K562 (cell line): ENCODE data around the gene ZCWPW1. TPM values are rescaled to one million over a fixed set of nuclear protein-coding genes. Genes with fewer than 3 reads are reported as not detected.

Experiments
- ATAC-seq: fragments of 200-7000 bp; cut with Tn5 transposase; 3 replicates; pipeline ENCODE4 v1.9.1; 2020; ENCODE audit warnings: moderate library complexity
- BruUV-seq: library from RNA; stranded (reverse); fragments of 400-500 nt; replicated peaks from 2 replicates; lab custom pipeline; 2021; lab: Mats Ljungman, UMichigan
- CTCF ChIA-PET: fragments of 300-600 bp; formaldehyde crosslinking; extraction: SDS; loops from one replicate; lab custom pipeline; 2021; ENCODE audit warnings: low intra/inter-chr PET ratio; lab: Yijun Ruan, JAX
- POLR2A ChIA-PET: fragments of 300-600, 350-650 bp; sonication (Branson Sonifier 250); formaldehyde crosslinking; extraction: SDS; loops from one replicate; lab custom pipeline; 2021; ENCODE audit warnings: antibody characterized with exemption, inconsistent platforms; lab: Yijun Ruan, JAX
- DNase-seq, 4 experiments: peaks; one replicate each; pipeline versions ENCODE4 v3.0.0 to v3.0.0-alpha.2; 2011 to 2018; ENCODE audit warnings: low spot score in 3 of 4, mixed read lengths in 3 of 4; ENCODE audit errors: extremely low read depth in 1 of 4
- FAIRE-seq: peaks from 2 replicates; lab custom pipeline; 2011; peaks lifted over from hg19 to GRCh38; lab: Jason Lieb, UNC
- H2AFZ ChIP-seq: 2 replicates; pipeline ENCODE4 v1.6.0; 2011; ENCODE audit warnings: low read depth, low read length, control low read depth, inconsistent platforms
- H3K27ac ChIP-seq: fragments of 200-600 bp; 3 replicates; pipeline ENCODE4 v1.8.0; 2011; ENCODE audit warnings: low read depth, mild to moderate bottlenecking, control low read depth, inconsistent platforms, low read length, moderate library complexity, mixed read lengths; ENCODE audit errors: extremely low read depth
- H3K27me3 ChIP-seq, 2 experiments: fragments of 300-600 bp in 1 of 2; 2 replicates in 1 of 2; 3 replicates in 1 of 2; pipeline versions ENCODE4 v1.6.0 to v1.8.0; 2011; ENCODE audit warnings: inconsistent platforms in 2 of 2, low read length in 2 of 2, mild to moderate bottlenecking in 1 of 2, mixed read lengths in 1 of 2, moderate library complexity in 1 of 2; ENCODE audit not compliant: control insufficient read depth in 2 of 2, insufficient read depth in 2 of 2
- H3K36me3 ChIP-seq: fragments of 300-600 bp; 3 replicates; pipeline ENCODE4 v1.8.0; 2011; ENCODE audit warnings: mild to moderate bottlenecking, low read length, inconsistent platforms; ENCODE audit not compliant: control insufficient read depth, insufficient read depth
- H3K4me1 ChIP-seq, 2 experiments: fragments of 200-600 bp in 1 of 2; replicated peaks in 1 of 2; 2 replicates in 1 of 2; 3 replicates in 1 of 2; pipeline versions ENCODE4 v1.5.1 to v1.8.0; 2011; ENCODE audit warnings: inconsistent platforms in 2 of 2, low read length in 2 of 2, mild to moderate bottlenecking in 1 of 2, mixed read lengths in 1 of 2, moderate library complexity in 1 of 2; ENCODE audit not compliant: control insufficient read depth in 2 of 2, insufficient read depth in 2 of 2
- H3K4me2 ChIP-seq: 2 replicates; pipeline ENCODE4 v1.6.1; 2011; ENCODE audit warnings: low read length, control low read depth, inconsistent platforms, mixed read lengths; ENCODE audit not compliant: insufficient read depth
- H3K4me3 ChIP-seq: fragments of 200-600 bp; sonication (generic), shearing (Covaris generic); 2 replicates; pipeline ENCODE4 v1.5.1; 2016; ENCODE audit warnings: control low read depth, inconsistent platforms
- H3K79me2 ChIP-seq: fragments of 200-600 bp; 3 replicates; pipeline ENCODE4 v1.8.0; 2011; ENCODE audit warnings: low read length, inconsistent platforms; ENCODE audit not compliant: control insufficient read depth, insufficient read depth
- H3K9ac ChIP-seq, 2 experiments: 2 replicates each; pipeline versions ENCODE4 v1.6.0 to v1.6.1; 2011; ENCODE audit warnings: low read depth in 2 of 2, low read length in 2 of 2, control low read depth in 1 of 2, inconsistent platforms in 1 of 2, mild to moderate bottlenecking in 1 of 2, mixed read lengths in 1 of 2; ENCODE audit not compliant: insufficient read depth in 1 of 2
- H3K9me1 ChIP-seq: one replicate; pipeline ENCODE4 v1.6.0; 2011; ENCODE audit warnings: inconsistent platforms, mild to moderate bottlenecking, low read length, moderate library complexity; ENCODE audit not compliant: control insufficient read depth, insufficient read depth
- H3K9me3 ChIP-seq: replicated peaks from 2 replicates; pipeline ENCODE4 v1.5.1; 2011; ENCODE audit warnings: low read depth, low read length, inconsistent platforms; ENCODE audit not compliant: control insufficient read depth, insufficient read depth
- H4K20me1 ChIP-seq: replicated peaks from 2 replicates; pipeline ENCODE4 v1.6.1; 2011; ENCODE audit warnings: low read length, inconsistent platforms, mixed read lengths; ENCODE audit not compliant: control insufficient read depth, insufficient read depth
- AFF4 ChIP-seq: sonication (generic); formaldehyde crosslinking; IDR thresholded peaks from 2 replicates; pipeline ENCODE4 v1.8.0; 2023; ENCODE audit warnings: mild to moderate bottlenecking, missing genetic modification reagents
- ARID3B ChIP-seq: fragments of 250-450 bp; sonication (Bioruptor Pico); IDR thresholded peaks from 2 replicates; pipeline ENCODE4 v1.4.0; 2020; ENCODE audit warnings: borderline replicate concordance
- CREB1 ChIP-seq, 2 experiments: sonication (generic) in 1 of 2; formaldehyde crosslinking in 1 of 2; IDR thresholded peaks; 2 replicates each; pipeline versions ENCODE4 v1.6.1 to v1.8.0; 2012 to 2022; ENCODE audit warnings: inconsistent platforms in 1 of 2, mild to moderate bottlenecking in 1 of 2, missing genetic modification reagents in 1 of 2, moderate library complexity in 1 of 2
- POLR2A ChIP-seq: fragments of 450-650 bp; conservative IDR thresholded peaks from 2 replicates; pipeline ENCODE4 v1.6.1; 2016
- POLR2AphosphoS2 ChIP-seq: IDR thresholded peaks from 2 replicates; pipeline ENCODE4 v1.6.1; 2012; ENCODE audit warnings: low read length, improper control_type of control experiment
- PRDM10 ChIP-seq: fragments of 450-650 bp; IDR thresholded peaks from 2 replicates; pipeline ENCODE4 v1.6.1; 2018; ENCODE audit not compliant: partially characterized antibody
- TAF15 ChIP-seq: fragments of 200-400 bp; formaldehyde crosslinking; IDR thresholded peaks from 2 replicates; pipeline ENCODE4 v1.6.1; 2017; ENCODE audit warnings: mild to moderate bottlenecking, low read depth, low read length, moderate library complexity
- ZNF740 ChIP-seq, 3 experiments: fragments of 200-800 bp in 1 of 3; sonication (Bioruptor generic) in 1 of 3; sonication (generic) in 1 of 3; formaldehyde crosslinking in 1 of 3; IDR thresholded peaks; 2 replicates each; pipeline versions ENCODE4 v1.6.1 to v1.8.0; 2016 to 2022; ENCODE audit warnings: mild to moderate bottlenecking in 2 of 3, missing compliant biosample characterization in 2 of 3, missing genetic modification characterization in 2 of 3, missing genetic modification reagents in 1 of 3
- whole genome bisulfite sequencing: fragments of 100-300 bp; shearing (Covaris generic); methylation state at CpG from one replicate; pipeline ENCODE4 v1.1.6; 2016; ENCODE audit warnings: low coverage, mixed read lengths; ENCODE audit not compliant: insufficient coverage; ENCODE audit errors: missing lambda C conversion rate; 5-methylcytosine and 5-hydroxymethylcytosine counted together
- in situ Hi-C: fragments of 300-500 bp; cut with MboI; formaldehyde crosslinking; loops from 4 replicates; pipeline ENCODE4 v1.15.0; 2018; ENCODE audit warnings: inconsistent platforms, mixed read lengths
- intact Hi-C: fragments of 100-400 bp; cut with micrococcal nuclease; formaldehyde crosslinking; loops from 2 replicates; pipeline ENCODE4 v1.14.2; 2022
- polyA plus RNA-seq, 8 experiments: library from polyadenylated mRNA; depleted of rRNA in 4 of 8; stranded (reverse) in 5 of 8; unstranded in 3 of 8; fragments of >200 nt; fragmentation: Nextera tagmentation in 2 of 8; fragmentation: Illumina TruSeq in 1 of 8; extraction: Ambion mirVana in 2 of 8; extraction: Trizol in 1 of 8; gene quantifications; 2 replicates each; pipeline versions ENCODE4 v1.2.1 to v1.2.3, GENCODE V29; 2011 to 2014; ENCODE audit warnings: inconsistent platforms in 1 of 8, missing spikeins in 1 of 8
- total RNA-seq, 7 experiments: library from RNA; depleted of rRNA in 6 of 7; stranded (reverse); fragments of >200 nt in 6 of 7; fragmentation: Illumina TruSeq in 2 of 7; extraction: Trizol in 2 of 7; gene quantifications; 2 replicates each; pipeline versions ENCODE4 v1.2.1 to v1.2.3, GENCODE V29; 2011 to 2021; ENCODE audit warnings: low replicate concordance in 1 of 7

Gene ZCWPW1
- total and polyA plus RNA-seq, 9 of the 15 experiments (the other 6 are each of a cell fraction or from before 2014, with no cell fraction given) = 0.18 to 1.7 (median 1.2) TPM

GRCh38 chr7:100366411-100367250 is 61.9 kb downstream of the ZCWPW1 start:
- FAIRE-seq = no peak
- in situ Hi-C loops (no loop called here), intact Hi-C loops (no loop called here)
- POLR2A ChIA-PET = interaction anchor here (0.5 to 0.6 kb wide), 2 partner anchors 12 to 1396 kb away, joined by 3 read pairs; no protein-coding TSS in a partner anchor
- Histone ChIP-seq H3K9me1 (peaks cover 4% of the 10 kb centered on the region), H3K27ac (no peak overlapping the region), H2AFZ (no peak overlapping the region), H3K79me2 (no peaks in the 10 kb centered on the region), H4K20me1 (no peaks in the 10 kb centered on the region), H3K27me3 (no peaks in the 10 kb centered on the region), H3K4me1 (peaks cover 7 to 14% of the 10 kb centered on the region in 2 experiments; a peak in 4 of 5 replicates), H3K4me2 (no peak overlapping the region), H3K9me3 (no peaks in the 10 kb centered on the region), H3K4me3 (no peak overlapping the region), H3K9ac (peak overlapping the region in 1 of 2 experiments; percentile 80; a peak in 2 of 4 replicates), H3K36me3 (peaks cover 39% of the 10 kb centered on the region)
- no TSS peak for BruUV-seq
- WGBS = 78% methylated on average over 16 of the region's 16 CpGs
- peak in 2 of 4 experiments; percentile 20 to 23 for DNase-seq
- CTCF ChIA-PET = no interaction called here
- peak; percentile 2 for ATAC-seq
- TF ChIP-seq ARID3B (CRISPR knock-in tag) (0 out of 2 replicates have a peak, but pooled peaks have one; percentile 17), ZNF740 (CRISPR knock-in tag; IDR thresholded peaks at IDR 0.05) (peak; percentile 62), ZNF740 (tag; IDR thresholded peaks at IDR 0.05) (no peak), AFF4 (CRISPR knock-in tag) (0 out of 2 replicates have a peak, but pooled peaks have one; percentile 38), PRDM10 (peak; percentile 53), TAF15 (peak; percentile 3; the same call in 1 of the 2 replicates), POLR2AphosphoS2 (peak; percentile 44; the same call in 1 of the 2 replicates), CREB1 (IDR thresholded peaks at IDR 0.05) (0 out of 2 replicates have a peak, but pooled peaks have one; percentile 5), CREB1 (CRISPR knock-in tag; IDR thresholded peaks at IDR 0.05) (no peak), POLR2A (peak; percentile 66)
